Measurements from ENCODE around the gene RASA1. TPM values are rescaled to one million over a fixed set of nuclear protein-coding genes. Genes with fewer than 3 reads are reported as not detected.

RASA1 gene
- total RNA-seq, 1 experiment from 2014 or later = 23.3 TPM

Other genes with a start within 250 kb of the RASA1 start
- 44.3 and 54.4 TPM in 2 replicates for gene CCNH, start 145.0 kb downstream of the RASA1 start, total RNA-seq (2014; rRNA removed; shearing (Covaris generic))